NCI-H2029 treated with DMSO at 0.1 percent for 48 hours (cell line): ENCODE data around the gene FMNL1.
"Not testable (repeated sequence)": the region's sequence is repeated elsewhere in the genome, so short reads cannot be mapped to it uniquely, and the experiment has no call there.

Experiments used
- DNase-seq: peaks from one replicate; lab custom pipeline; 2025; lab: John Stamatoyannopoulos, UW

FMNL1 gene

GRCh38 chr17:45234641-45235415 lies 13.1 kb downstream of the FMNL1 start:
- no peak for DNase-seq

- DNase-seq: peak; percentile 14
These were observed 14.0 kb downstream of the FMNL1 start for GRCh38 chr17:45235416-45236281.

- DNase-seq: no peak
These were observed 14.6 kb downstream of the FMNL1 start for GRCh38 chr17:45236282-45236606.

GRCh38 chr17:45237686-45238085 lies 16.0 kb downstream of the FMNL1 start:
- DNase-seq: no peak

GRCh38 chr17:45238155-45238774 lies 16.6 kb downstream of the FMNL1 start:
- DNase-seq: no peak

GRCh38 chr17:45240905-45241327 lies 19.2 kb downstream of the FMNL1 start:
- DNase-seq: no peak

- DNase-seq: no peak
These were observed 19.8 kb downstream of the FMNL1 start for GRCh38 chr17:45241328-45242028.

GRCh38 chr17:45242029-45242414 lies 20.3 kb downstream of the FMNL1 start:
- no peak for DNase-seq

GRCh38 chr17:45243750-45244149 lies 22.1 kb downstream of the FMNL1 start:
- DNase-seq: no peak

GRCh38 chr17:45244725-45245656 lies 23.3 kb downstream of the FMNL1 start:
- DNase-seq: no peak

- no peak for DNase-seq
These were observed 24.7 kb downstream of the FMNL1 start for GRCh38 chr17:45246338-45246737.

GRCh38 chr17:45246861-45247428 lies 25.3 kb downstream of the FMNL1 start:
- no peak for DNase-seq

GRCh38 chr17:45247429-45248131 lies 25.9 kb downstream of the FMNL1 start:
- DNase-seq: peak; percentile 94

- DNase-seq: no peak
These were observed 26.7 kb downstream of the FMNL1 start for GRCh38 chr17:45248132-45248957.

- peak; percentile 12 for DNase-seq
These were observed 30.2 kb downstream of the FMNL1 start for GRCh38 chr17:45251931-45252330.

GRCh38 chr17:45253237-45253636 lies 31.6 kb downstream of the FMNL1 start:
- not testable (repeated sequence) for DNase-seq

GRCh38 chr17:45253879-45254278 lies 32.2 kb downstream of the FMNL1 start:
- no peak for DNase-seq

- no peak for DNase-seq
These were observed 33.7 kb downstream of the FMNL1 start for GRCh38 chr17:45255358-45255757.
